Urinary bladder (tissue), 4 donors: ENCODE results near the gene UQCC2. TPM values are rescaled to one million over a fixed set of nuclear protein-coding genes. Genes with fewer than 3 reads are reported as not detected.

Experiments
- DNase-seq: peaks from one replicate; pipeline ENCODE4 v3.0.0-alpha.2; 2015; ENCODE audit errors: extremely low spot score
- H3K27ac ChIP-seq: one replicate; pipeline ENCODE4 v1.5.1; 2013; ENCODE audit warnings: low read depth, mild to moderate bottlenecking, moderate library complexity
- H3K36me3 ChIP-seq: one replicate; pipeline ENCODE4 v1.6.1; 2013; ENCODE audit warnings: mild to moderate bottlenecking, moderate library complexity; ENCODE audit not compliant: insufficient read depth
- H3K4me1 ChIP-seq: one replicate; pipeline ENCODE4 v1.6.1; 2013; ENCODE audit warnings: mild to moderate bottlenecking, moderate library complexity; ENCODE audit not compliant: insufficient read depth
- H3K4me3 ChIP-seq: one replicate; pipeline ENCODE4 v1.5.1; 2013; ENCODE audit warnings: low read depth, low read length
- WGBS: extraction: QIAGEN DNeasy Blood & Tissue Kit; methylation state at CpG from one replicate; pipeline ENCODE4 v1.1.7; 2013; 5-methylcytosine and 5-hydroxymethylcytosine counted together
- polyA plus RNA-seq: library from polyadenylated mRNA; stranded (reverse); fragments of 200-250 nt; gene quantifications from one replicate; pipeline ENCODE4 v1.2.3, GENCODE V29; 2013
- small RNA-seq: library from RNA; depleted of rRNA; stranded (forward); fragments of <200 nt; gene quantifications from one replicate; pipeline ENCODE3, GENCODE V24; 2014
- total RNA-seq: library from RNA; depleted of rRNA; stranded (reverse); fragments of >200 nt; gene quantifications from one replicate; pipeline ENCODE4 v1.2.3, GENCODE V29; 2014
- donor health status: healthy with polysubstance abuse.
- donor health status: healthy.

Gene UQCC2
- total and polyA plus RNA-seq, 2 donors, result 14.4 to 43.7 TPM

DNA sequence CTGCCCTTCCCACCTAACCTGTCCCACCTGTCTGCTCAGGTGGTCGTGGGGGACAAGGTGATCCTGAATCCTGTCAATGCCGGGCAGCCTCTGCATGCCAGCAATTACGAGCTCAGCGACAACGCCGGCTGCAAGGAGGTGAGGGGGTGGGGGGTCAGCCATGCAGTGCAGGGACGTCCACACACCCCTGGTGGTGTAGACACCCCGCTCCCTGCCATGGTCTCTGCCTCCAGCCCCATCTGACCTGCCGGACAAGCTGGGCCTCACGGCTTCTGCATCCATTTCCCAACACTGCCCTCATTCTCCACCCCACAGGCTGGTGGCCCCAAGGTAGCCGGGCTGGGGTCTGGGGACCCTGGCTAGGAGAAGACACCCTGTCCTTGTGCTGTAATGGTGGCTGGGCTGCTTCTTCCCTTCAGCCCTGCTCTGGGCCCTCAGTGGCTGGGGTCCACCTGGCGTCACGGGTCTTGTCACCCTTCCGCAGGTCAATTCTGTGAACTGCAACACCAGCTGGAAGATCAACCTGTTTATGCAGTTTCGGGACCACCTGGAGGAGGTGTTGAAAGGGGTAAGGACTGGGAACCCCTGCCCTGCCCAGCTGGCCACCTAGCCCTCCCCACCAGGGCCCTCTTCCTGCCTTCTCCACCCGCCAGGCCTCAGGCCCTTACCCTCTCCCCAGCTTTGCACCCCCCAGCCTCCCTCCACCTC, 52.4 kb downstream of the UQCC2 start:
- WGBS, result 86% methylated on average over 16 of the region's 16 CpGs
- Histone ChIP-seq H3K4me3 (no peak overlapping the region), H3K27ac (no peak overlapping the region), H3K36me3 (no peaks in the 10 kb centered on the region), H3K4me1 (no peaks in the 10 kb centered on the region)
- no peak for DNase-seq

DNA sequence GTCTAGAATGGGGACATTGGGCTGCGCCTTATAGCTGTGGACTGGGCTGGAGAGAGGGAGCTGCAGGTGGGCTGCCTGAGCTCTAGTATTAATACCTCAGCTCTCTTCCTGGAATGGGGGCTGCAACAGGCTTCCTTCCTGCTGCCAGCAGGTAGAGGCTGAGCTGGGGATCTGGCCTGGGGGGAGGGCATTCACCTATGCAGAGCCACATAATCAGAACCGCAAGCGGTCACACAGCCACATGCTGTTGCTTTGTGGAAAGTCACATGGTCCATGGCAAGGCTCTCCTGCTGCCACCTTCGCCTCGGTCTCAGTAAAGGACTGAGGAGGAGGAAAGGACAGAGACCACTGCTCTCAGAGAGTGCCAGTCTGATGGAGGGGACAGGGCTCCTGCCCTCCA, 54.7 kb downstream of the UQCC2 start:
- Histone ChIP-seq H3K36me3 (no peaks in the 10 kb centered on the region), H3K4me1 (no peaks in the 10 kb centered on the region), H3K27ac (no peak overlapping the region), H3K4me3 (no peak overlapping the region)
- WGBS, result 75% methylated on average over 5 of the region's 5 CpGs
- no peak for DNase-seq

DNA sequence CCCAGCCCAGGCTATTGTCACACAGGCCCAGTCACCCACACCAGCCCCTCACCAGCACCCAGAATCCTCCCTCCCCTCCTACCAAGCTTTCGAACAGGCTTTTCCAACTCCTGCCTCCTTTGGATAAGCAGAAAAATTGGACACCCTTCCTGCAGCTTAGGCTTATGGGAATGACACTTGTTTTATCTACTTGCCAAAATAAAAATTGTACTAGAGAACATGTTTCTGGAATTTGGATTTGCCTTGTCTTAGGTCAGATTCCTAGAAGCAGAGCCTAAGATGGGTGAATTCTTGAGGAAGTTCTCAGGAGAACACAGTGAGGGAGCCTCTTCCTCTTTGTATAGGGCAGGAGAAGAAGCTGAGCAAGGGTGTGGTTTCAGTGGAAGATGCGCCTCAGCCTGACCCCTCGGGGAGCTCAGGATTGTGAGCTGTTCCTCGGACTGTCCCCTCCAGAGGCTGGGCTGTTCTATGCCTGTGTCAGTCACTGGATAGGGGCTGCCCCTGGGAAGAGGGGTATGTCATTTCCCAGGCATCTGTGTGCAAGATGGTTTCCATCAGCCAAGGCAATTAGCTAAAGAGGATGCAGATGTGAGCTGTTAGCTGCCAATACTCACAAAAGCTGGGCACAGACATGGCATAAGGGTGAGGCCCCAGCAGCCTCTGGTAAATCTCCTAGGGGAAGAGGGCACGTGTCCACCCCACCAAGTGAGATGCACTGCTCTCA, 56.5 kb downstream of the UQCC2 start:
- DNase-seq, result no peak
- Histone ChIP-seq H3K4me3 (no peak overlapping the region), H3K4me1 (no peaks in the 10 kb centered on the region), H3K36me3 (no peaks in the 10 kb centered on the region), H3K27ac (no peak overlapping the region)
- WGBS, result 49% methylated on average over 5 of the region's 5 CpGs

DNA sequence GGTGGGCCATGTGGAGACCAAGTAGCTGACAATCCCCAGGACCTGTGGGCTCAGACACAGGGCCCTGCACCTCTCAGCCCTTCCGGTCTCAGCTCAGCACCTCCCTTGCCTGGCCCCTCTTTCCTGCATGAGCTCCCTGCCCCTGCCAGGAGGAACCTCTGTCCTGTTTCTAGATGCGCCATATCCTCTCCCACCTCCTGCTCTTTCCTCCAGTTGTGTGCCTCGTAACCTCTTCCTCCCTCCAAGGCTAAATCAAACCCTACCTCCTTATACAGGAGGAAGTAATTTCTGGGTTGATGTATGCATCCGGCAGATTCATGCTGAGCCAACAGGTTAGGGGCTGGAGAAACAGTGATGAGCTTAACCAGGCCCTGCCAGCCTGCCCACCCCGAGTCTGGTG, 59.5 kb downstream of the UQCC2 start:
- 75% methylated on average over 5 of the region's 5 CpGs for WGBS
- Histone ChIP-seq H3K27ac (no peak overlapping the region), H3K4me1 (no peaks in the 10 kb centered on the region), H3K36me3 (no peaks in the 10 kb centered on the region), H3K4me3 (no peak overlapping the region)
- no peak for DNase-seq

DNA sequence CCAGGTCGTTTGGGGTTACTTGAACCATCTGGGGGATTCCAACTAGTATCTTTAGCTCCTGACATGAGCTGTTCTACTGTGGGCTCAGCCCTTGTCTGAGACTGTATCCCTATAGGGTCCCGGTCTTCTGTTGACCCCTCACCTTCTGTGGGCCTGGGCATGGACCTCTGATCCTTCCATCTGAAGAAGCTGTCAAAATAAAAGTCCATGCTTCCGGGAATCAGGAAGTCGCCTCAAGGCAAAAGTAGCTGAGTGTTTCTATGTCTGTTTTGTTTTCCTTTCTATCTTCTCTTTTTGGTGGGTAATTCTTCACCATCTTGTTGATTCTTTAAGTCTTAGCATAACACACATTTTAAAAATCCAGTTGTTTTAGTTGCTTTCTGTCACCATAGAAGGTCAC, 60.1 kb downstream of the UQCC2 start:
- Histone ChIP-seq H3K4me1 (no peaks in the 10 kb centered on the region), H3K36me3 (no peaks in the 10 kb centered on the region), H3K4me3 (no peak overlapping the region), H3K27ac (no peak overlapping the region)
- DNase-seq, result no peak
- 65% methylated on average over 4 of the region's 4 CpGs for WGBS

Small RNAs within 50 kb of the gene (small RNA-seq; reads per million reads assigned to genes)
- not detected for gene MIR3934

Other genes starting within 250 kb of the UQCC2 start
- gene BAK1, start 131.4 kb downstream of the UQCC2 start, total RNA-seq, result 8.8 TPM
- 18.7 TPM for gene BAK1, start 131.4 kb downstream of the UQCC2 start, polyA plus RNA-seq
- 8.2 TPM for gene ITPR3, start 90.4 kb downstream of the UQCC2 start, total RNA-seq
- gene ITPR3, start 90.4 kb downstream of the UQCC2 start, polyA plus RNA-seq, result 11.0 TPM
- gene IP6K3, start 35.2 kb upstream of the UQCC2 start, total RNA-seq, result 0.95 TPM
- 2.4 TPM for gene IP6K3, start 35.2 kb upstream of the UQCC2 start, polyA plus RNA-seq
- gene LEMD2, start 77.4 kb upstream of the UQCC2 start, total RNA-seq, result 33.6 TPM
- gene LEMD2, start 77.4 kb upstream of the UQCC2 start, polyA plus RNA-seq, result 41.7 TPM
- gene MLN, start 92.3 kb upstream of the UQCC2 start, total RNA-seq, result not detected
- not detected for gene MLN, start 92.3 kb upstream of the UQCC2 start, polyA plus RNA-seq